Peyer's patch (tissue), 4 donors: ENCODE results near the gene CASKIN1. TPM values are rescaled to one million over a fixed set of nuclear protein-coding genes. Genes with fewer than 3 reads are reported as not detected.
"Not testable (repeated sequence)": the region's sequence is repeated elsewhere in the genome, so short reads cannot be mapped to it uniquely, and the experiment has no call there.

Experiments used
- DNase-seq, 3 donors: peaks; one replicate each; pipeline ENCODE4 v3.0.0-alpha.2; 2017 to 2019
- H3K27ac ChIP-seq, 4 donors: fragments of 200-600 bp; sonication (generic); one replicate each; pipeline ENCODE4 v1.5.1; 2016 to 2019
- H3K27me3 ChIP-seq, 2 donors: fragments of 200-600 bp; sonication (generic); one replicate each; pipeline ENCODE4 v1.5.1; 2019
- H3K36me3 ChIP-seq, 3 donors: fragments of 200-600 bp; sonication (generic); one replicate each; pipeline ENCODE4 v1.5.1; 2016 to 2019
- H3K4me1 ChIP-seq, 4 donors: fragments of 200-600 bp; sonication (generic); one replicate each; pipeline ENCODE4 v1.5.1; 2016 to 2019
- H3K4me3 ChIP-seq, 4 donors: fragments of 200-600 bp; sonication (generic); 1 replicate in 3 of 4; 2 replicates in 1 of 4; pipeline ENCODE4 v1.5.1; 2016 to 2019; ENCODE audit warnings: mild to moderate bottlenecking in 1 of 4
- H3K9me3 ChIP-seq, 4 donors: fragments of 200-600 bp; sonication (generic); one replicate each; pipeline ENCODE4 v1.5.1; 2016 to 2019; ENCODE audit warnings: mild to moderate bottlenecking in 1 of 4
- CTCF ChIP-seq, 6 experiments: fragments of 450-650 bp in 4 of 6; fragments of 200-600 bp in 2 of 6; sonication (generic) in 1 of 6; IDR thresholded peaks; one replicate each; pipeline ENCODE4 v1.5.1; 2017 to 2019; ENCODE audit warnings: antibody characterized with exemption in 6 of 6, mild to moderate bottlenecking in 3 of 6, moderate library complexity in 1 of 6
- POLR2A ChIP-seq, 2 donors: fragments of 450-650 bp; IDR thresholded peaks; one replicate each; pipeline ENCODE4 v1.5.1; 2017; ENCODE audit warnings: antibody characterized with exemption in 2 of 2, mild to moderate bottlenecking in 2 of 2, moderate library complexity in 2 of 2
- total RNA-seq, 4 donors: library from RNA; depleted of rRNA; stranded (reverse); fragments of >200 nt; gene quantifications; one replicate each; pipeline ENCODE4 v1.1.0, GENCODE V29; 2016

The CASKIN1 gene
- total RNA-seq, 4 donors from 2014 or later, result not detected

DNA sequence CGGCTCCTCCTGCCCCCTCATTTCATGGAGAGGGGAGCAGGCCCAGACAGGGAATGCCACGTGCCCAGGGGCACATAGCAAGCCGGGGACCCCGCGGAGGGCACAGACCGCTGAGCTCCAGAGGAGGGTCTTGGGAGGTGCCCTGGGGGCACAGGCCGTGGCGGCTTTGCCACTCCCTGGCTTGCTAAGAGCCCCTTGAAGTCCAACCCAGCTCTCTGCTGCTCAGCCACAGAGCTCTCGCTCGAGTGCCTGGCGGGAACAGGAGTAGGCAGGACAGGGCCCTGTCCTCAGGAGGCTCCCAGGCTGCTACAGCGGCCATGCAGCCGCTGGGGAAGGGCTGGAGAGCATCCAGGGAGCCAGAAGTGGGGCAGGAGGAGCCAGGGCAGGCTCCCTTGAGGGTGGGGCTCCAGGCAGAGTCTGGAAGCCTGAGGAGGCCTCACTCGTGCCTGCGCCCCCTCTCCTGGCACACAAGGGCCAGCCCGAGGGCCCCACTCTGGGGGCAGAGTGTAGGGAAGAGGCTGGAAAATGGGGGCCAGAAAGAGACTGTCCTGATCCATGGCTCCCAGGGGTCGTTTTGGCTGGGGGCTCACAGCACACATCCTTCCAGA lies 52.4 kb downstream of the CASKIN1 start:
- H3K36me3 ChIP-seq, result no peaks in the 10 kb centered on the region
- peaks cover 5 to 21% (median 8%) of the 10 kb centered on the region in 4 donors for H3K4me1 ChIP-seq
- H3K27ac ChIP-seq, result no peak overlapping the region
- no peak overlapping the region for H3K4me3 ChIP-seq
- TF ChIP-seq CTCF (IDR thresholded peaks at IDR 0.05), result no peak
- TF ChIP-seq POLR2A (IDR thresholded peaks at IDR 0.05), result no peak
- no peaks in the 10 kb centered on the region for H3K9me3 ChIP-seq
- no peaks in the 10 kb centered on the region for H3K27me3 ChIP-seq
- DNase-seq, result no peak

GRCh38 chr16:2142942-2143877 lies 53.2 kb downstream of the CASKIN1 start:
- Histone ChIP-seq H3K27me3 (no peaks in the 10 kb centered on the region), H3K9me3 (no peaks in the 10 kb centered on the region), H3K4me1 (peaks cover 0 to 15% (median 4%) of the 10 kb centered on the region in 4 donors), H3K27ac (no peak overlapping the region), H3K4me3 (no peak overlapping the region), H3K36me3 (no peaks in the 10 kb centered on the region)
- no peak for DNase-seq
- TF ChIP-seq CTCF (IDR thresholded peaks at IDR 0.05) (no peak), POLR2A (IDR thresholded peaks at IDR 0.05) (no peak)

DNA sequence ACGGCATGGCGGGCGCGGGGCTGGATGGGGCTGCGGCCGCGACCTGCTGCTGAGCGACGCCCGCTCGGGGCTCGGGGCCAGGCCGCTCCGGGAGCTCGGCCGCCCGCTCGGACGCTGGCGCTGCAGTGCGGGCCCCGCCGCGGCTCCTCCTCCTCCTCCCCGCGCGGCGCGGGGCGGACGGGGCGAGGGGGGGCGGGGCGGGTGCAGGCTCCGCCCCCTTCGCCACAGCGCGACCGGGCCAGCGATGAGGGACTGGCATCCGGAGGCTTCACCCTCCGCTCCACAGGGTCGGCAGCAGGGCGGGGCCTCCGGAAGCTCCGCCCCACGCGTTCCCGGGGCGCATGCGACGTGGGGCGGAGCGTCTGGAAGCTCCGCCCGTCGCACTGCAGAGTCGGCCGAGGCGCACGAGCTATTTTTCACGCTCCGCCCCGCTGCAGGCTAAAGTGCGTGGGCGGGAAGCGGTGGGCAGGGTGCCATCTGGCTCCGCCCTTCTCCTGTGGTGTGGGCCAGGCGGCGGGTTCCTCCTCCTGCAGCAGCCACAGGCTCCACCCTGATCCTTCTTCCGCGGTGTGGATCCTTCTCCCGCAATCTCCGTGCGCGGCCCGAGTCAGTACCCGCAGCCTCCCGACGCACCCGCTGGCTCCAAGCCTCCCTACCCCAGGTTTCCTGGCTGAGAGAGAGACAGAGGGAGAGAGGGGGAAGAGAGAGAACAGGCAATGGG lies 60.5 kb downstream of the CASKIN1 start, which contains the start of gene PKD1:
Gene PKD1 (minus strand): TSS at position 129 of the 721 bp plus-strand sequence. CDS start 209 bp downstream, outside the sequence.
- Histone ChIP-seq H3K27ac (peak within 1 kb of the TSS; percentile 60 to 83 (median 76)), H3K4me3 (peak within 1 kb of the TSS; percentile 38 to 71 (median 55)), H3K4me1 (peaks cover 0 to 12% (median 2%) of the 10 kb centered on the region in 4 donors)
- not testable (repeated sequence) for H3K9me3 ChIP-seq, H3K27me3 ChIP-seq, H3K36me3 ChIP-seq
- TF ChIP-seq POLR2A (IDR thresholded peaks at IDR 0.05), result peak in 1 of 2 donors; percentile 37
- DNase-seq, result peak; percentile 90 to 99 (median 98)

DNA sequence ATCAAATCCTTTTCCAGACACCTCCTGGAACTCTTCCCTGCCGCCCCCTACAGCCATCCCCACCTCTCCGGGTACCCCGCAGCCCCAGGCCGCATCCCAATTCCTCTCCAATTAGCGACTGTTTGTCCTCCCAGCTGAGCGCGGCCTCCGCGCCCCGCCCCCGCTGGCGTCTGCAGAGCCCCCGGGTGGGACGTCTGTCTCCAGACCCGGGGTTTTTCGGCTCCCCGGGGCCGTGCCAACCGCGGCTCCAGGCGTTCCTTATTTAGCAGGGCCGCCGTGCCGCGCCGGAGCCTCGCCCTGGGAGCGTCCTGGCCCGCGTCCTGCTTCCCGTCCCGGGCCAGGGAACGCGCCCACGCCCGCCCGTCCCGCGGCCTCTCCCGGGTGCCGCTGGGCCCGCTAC lies 61.3 kb downstream of the CASKIN1 start:
- not testable (repeated sequence) for H3K27me3 ChIP-seq, H3K4me1 ChIP-seq, DNase-seq, H3K9me3 ChIP-seq, H3K36me3 ChIP-seq
- Histone ChIP-seq H3K27ac (peak overlapping the region; percentile 59 to 83 (median 72)), H3K4me3 (peak overlapping the region; percentile 38 to 71 (median 55))

GRCh38 chr16:2133797-2134196 lies 62.6 kb downstream of the CASKIN1 start:
- DNase-seq, H3K4me3 ChIP-seq: not testable (repeated sequence)

DNA sequence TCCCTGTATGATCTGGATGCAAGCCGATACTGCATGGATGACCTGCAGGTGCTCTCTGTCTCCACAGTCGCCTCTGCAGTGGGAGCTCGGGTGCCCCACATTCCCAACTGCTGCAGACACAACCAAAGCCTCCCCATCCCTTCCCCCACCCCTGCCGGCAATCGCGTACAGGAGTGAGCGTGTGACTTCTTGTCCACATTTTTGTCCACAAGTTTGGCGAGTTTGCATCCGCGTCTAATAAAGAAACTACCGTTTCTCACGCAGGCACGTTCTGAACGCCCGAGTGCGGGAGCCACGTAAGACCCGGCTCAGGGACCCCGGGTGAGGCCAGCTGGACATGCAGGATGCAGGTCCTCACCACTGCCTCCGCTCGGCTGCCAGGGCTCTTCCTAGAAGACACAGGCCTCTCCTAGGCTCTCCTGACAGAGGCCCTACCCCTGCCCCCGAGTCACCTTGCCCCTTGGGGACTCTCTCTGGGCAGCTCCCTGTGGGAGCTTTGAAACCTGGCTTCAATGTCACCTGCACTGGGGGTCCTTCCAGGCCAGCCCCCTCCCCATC lies 66.4 kb downstream of the CASKIN1 start:
- not testable (repeated sequence) for H3K27me3 ChIP-seq, H3K9me3 ChIP-seq, H3K27ac ChIP-seq, DNase-seq, H3K36me3 ChIP-seq, H3K4me3 ChIP-seq
- H3K4me1 ChIP-seq, result peaks cover 0 to 36% (median 10%) of the 10 kb centered on the region in 4 donors

More at GRCh38 chr16:2133797-2134196, 62.6 kb downstream of the CASKIN1 start:
- not testable (repeated sequence) for H3K27me3 ChIP-seq, H3K9me3 ChIP-seq, H3K36me3 ChIP-seq, H3K4me1 ChIP-seq
- H3K27ac ChIP-seq, result peak overlapping the region in 1 of 4 donors; percentile 43

DNA sequence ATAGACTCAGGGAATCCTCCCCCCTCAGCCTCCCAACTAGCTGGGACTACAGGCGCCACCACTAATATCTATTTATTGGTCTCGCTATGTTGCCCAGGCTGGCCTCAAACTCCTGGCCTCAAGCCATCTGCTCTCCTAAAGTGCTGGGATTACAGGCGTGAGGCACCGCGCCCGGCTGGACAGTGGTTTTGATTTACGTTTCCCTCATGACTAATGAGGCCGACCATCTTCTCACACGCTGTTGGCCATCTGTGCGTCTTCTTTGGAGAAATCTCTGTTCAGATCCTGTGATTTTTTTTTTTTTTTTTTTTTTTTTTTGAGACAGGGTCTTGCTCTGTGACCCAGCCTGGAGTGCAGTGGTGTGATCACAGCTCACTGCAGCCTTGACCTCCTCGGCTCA lies 67.2 kb downstream of the CASKIN1 start:
- DNase-seq, result not testable (repeated sequence)

More for the DNA sequence above, 67.2 kb downstream of the CASKIN1 start:
- H3K27ac ChIP-seq, result peak overlapping the region in 1 of 4 donors; percentile 72
- H3K4me3 ChIP-seq, H3K36me3 ChIP-seq, H3K27me3 ChIP-seq, H3K9me3 ChIP-seq: not testable (repeated sequence)
- H3K4me1 ChIP-seq, result peaks cover 0 to 39% (median 10%) of the 10 kb centered on the region in 4 donors
